ENCODE data around the gene CTCFL. TPM values are rescaled to one million over a fixed set of nuclear protein-coding genes. Genes with fewer than 3 reads are reported as not detected.
"Not testable (repeated sequence)": the region's sequence is repeated elsewhere in the genome, so short reads cannot be mapped to it uniquely, and the experiment has no call there.

Gene CTCFL
- total RNA-seq, 2 donors from 2014 or later = not detected

DNA sequence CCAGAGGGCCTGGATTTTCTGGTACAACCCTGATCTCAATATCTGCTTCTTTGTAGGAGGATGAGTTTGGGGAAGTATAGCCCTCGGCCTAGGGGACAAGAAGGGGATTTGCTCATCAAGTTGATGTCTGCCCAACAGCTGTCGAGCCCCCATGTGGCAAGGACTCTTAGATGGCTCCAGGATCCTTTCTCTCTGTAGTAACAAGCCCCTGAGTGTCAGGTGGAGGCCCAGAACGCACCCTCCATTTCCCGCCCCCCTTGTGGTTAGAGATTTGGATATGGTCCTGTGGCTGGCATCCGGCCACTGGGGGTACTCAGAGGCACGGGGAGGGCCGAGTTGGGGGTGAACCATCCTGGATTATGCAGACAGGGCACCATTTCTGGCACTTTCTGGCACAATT lies 50.1 kb downstream of the CTCFL start:
- intact Hi-C loops (cut with DNase I) = no loop called here
- DNase-seq = no peak
- TF ChIP-seq, protein P1, sequence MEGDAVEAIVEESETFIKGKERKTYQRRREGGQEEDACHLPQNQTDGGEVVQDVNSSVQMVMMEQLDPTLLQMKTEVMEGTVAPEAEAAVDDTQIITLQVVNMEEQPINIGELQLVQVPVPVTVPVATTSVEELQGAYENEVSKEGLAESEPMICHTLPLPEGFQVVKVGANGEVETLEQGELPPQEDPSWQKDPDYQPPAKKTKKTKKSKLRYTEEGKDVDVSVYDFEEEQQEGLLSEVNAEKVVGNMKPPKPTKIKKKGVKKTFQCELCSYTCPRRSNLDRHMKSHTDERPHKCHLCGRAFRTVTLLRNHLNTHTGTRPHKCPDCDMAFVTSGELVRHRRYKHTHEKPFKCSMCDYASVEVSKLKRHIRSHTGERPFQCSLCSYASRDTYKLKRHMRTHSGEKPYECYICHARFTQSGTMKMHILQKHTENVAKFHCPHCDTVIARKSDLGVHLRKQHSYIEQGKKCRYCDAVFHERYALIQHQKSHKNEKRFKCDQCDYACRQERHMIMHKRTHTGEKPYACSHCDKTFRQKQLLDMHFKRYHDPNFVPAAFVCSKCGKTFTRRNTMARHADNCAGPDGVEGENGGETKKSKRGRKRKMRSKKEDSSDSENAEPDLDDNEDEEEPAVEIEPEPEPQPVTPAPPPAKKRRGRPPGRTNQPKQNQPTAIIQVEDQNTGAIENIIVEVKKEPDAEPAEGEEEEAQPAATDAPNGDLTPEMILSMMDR (IDR thresholded peaks at IDR 0.05) = no peak
- no peak for TF ChIP-seq POLR2A (IDR thresholded peaks at IDR 0.05)
- 61 to 68% methylated on average over 5 to 7 of the region's 7 CpGs for WGBS, 2 donors
- H3K36me3 ChIP-seq (replicated peaks in 1 of 2; ENCODE audit: insufficient read depth in 1 of 2, low read depth in 2 of 2) = no peaks in the 10 kb centered on the region
- no peak overlapping the region for H3K27ac ChIP-seq
- no peak overlapping the region for H3K4me3 ChIP-seq
- H3K4me1 ChIP-seq = no peaks in the 10 kb centered on the region
- ATAC-seq = no peak
- H3K9me3 ChIP-seq = no peaks in the 10 kb centered on the region
- no peaks in the 10 kb centered on the region for H3K27me3 ChIP-seq

DNA sequence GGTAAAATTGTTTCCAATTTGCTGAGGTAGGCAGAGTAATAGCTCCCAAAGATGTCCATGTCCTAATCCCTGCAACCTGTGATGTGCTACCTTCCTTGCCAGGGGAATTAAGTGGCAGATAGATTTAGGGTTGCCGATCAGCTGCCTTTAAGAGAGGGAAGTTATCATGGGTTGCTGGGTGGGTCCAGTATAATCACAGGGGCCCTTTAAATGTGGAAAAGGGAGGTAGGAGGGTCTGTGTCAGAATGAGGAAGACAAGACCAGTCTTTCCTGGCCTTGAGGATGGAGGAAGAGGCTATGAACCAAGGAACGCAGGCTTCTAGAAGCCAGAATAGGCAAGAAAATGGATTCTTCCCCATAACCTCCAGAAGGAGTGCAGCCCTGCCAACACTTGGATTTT lies 50.7 kb downstream of the CTCFL start:
- H3K9me3 ChIP-seq = no peaks in the 10 kb centered on the region
- no peak for ATAC-seq
- no peaks in the 10 kb centered on the region for H3K36me3 ChIP-seq (replicated peaks in 1 of 2; ENCODE audit: insufficient read depth in 1 of 2, low read depth in 2 of 2)
- intact Hi-C loops (cut with DNase I) = no loop called here
- TF ChIP-seq POLR2A (IDR thresholded peaks at IDR 0.05) = no peak
- TF ChIP-seq, protein P1 (IDR thresholded peaks at IDR 0.05) = no peak
- H3K27ac ChIP-seq = no peak overlapping the region
- DNase-seq = no peak
- H3K4me3 ChIP-seq = no peak overlapping the region
- no peaks in the 10 kb centered on the region for H3K4me1 ChIP-seq
- H3K27me3 ChIP-seq = no peaks in the 10 kb centered on the region
- WGBS, 2 donors = 48 to 81% methylated on average over 2 of the region's 2 CpGs

DNA sequence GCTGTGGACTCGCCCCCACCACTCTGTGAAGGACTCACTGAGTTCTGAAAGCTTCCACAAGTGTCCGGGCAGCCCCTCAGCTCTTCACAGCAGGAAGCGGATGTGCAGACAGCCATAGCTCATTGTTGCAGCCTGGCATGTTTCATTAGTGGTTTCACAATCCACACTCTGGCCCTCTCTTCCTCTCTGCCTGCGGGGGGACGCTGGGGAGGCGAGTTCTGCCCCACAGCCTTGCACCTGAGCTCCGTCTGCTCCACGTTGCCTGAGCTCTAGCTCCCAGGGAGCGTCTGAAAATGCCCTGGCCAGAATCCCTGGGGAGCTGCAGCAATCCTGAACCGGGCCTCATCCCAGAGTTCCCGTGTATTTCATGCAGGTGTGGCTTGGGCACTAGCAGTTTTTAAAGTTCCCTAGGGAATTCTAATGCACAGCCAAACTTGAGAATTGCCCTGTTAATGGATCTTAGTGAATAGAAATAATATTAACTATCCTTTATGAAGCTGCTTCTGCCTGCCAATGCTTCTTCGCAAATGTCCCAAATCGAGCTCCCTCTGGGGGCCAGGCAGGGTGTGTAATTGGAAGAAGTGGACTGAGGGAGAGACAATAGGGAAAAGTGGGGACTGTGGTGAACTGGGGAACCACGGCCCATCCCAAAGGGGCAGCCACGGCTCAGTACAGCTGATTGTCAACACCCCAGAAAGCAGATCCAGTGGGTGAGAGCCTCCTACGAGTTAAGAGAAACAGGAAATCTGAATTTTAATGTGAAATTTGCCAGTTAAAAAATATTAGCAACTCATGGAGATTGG lies 51.5 kb downstream of the CTCFL start:
- DNase-seq = peak in 1 of 4 donors; percentile 50

DNA sequence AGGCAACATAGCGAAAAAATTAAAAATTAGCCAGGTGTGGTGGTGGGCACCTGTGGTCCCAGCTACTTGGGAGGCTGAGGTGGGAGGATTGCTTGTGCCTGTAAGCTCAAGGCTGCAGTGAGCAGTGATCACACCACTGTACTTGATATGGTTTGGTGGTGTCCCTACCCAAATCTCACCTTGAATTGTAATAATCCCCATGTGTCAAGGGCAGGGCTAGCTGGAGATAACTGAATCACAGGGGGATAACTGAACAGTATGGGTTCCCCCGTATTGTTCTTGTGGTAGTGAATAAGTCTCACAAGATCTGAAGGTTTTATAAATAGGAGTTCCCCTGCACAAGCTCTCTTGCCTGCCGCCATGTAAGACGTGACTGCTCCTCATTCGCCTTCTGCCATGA lies 52.5 kb downstream of the CTCFL start:
- H3K4me3 ChIP-seq; DNase-seq; H3K36me3 ChIP-seq (replicated peaks in 1 of 2; ENCODE audit: insufficient read depth in 1 of 2, low read depth in 2 of 2); H3K27me3 ChIP-seq; H3K4me1 ChIP-seq; ATAC-seq; intact Hi-C loops (cut with DNase I); H3K27ac ChIP-seq; H3K9me3 ChIP-seq: not testable (repeated sequence)
- 83 to 92% methylated on average over 5 of the region's 5 CpGs for WGBS, 2 donors

More for the DNA sequence above, 51.5 kb downstream of the CTCFL start:
- no peaks in the 10 kb centered on the region for H3K36me3 ChIP-seq (replicated peaks in 1 of 2; ENCODE audit: insufficient read depth in 1 of 2, low read depth in 2 of 2)
- H3K27me3 ChIP-seq = no peaks in the 10 kb centered on the region
- H3K4me1 ChIP-seq = no peaks in the 10 kb centered on the region
- intact Hi-C loops (cut with DNase I) = no loop called here
- no peak overlapping the region for H3K4me3 ChIP-seq
- 28 to 35% methylated on average over 16 of the region's 16 CpGs for WGBS, 2 donors
- H3K27ac ChIP-seq = no peak overlapping the region
- TF ChIP-seq POLR2A (IDR thresholded peaks at IDR 0.05) = no peak
- TF ChIP-seq, protein P1 (IDR thresholded peaks at IDR 0.05) = peak in 2 of 7 experiments; percentile 7 to 17
- peak; percentile 33 for ATAC-seq
- H3K9me3 ChIP-seq = no peaks in the 10 kb centered on the region

DNA sequence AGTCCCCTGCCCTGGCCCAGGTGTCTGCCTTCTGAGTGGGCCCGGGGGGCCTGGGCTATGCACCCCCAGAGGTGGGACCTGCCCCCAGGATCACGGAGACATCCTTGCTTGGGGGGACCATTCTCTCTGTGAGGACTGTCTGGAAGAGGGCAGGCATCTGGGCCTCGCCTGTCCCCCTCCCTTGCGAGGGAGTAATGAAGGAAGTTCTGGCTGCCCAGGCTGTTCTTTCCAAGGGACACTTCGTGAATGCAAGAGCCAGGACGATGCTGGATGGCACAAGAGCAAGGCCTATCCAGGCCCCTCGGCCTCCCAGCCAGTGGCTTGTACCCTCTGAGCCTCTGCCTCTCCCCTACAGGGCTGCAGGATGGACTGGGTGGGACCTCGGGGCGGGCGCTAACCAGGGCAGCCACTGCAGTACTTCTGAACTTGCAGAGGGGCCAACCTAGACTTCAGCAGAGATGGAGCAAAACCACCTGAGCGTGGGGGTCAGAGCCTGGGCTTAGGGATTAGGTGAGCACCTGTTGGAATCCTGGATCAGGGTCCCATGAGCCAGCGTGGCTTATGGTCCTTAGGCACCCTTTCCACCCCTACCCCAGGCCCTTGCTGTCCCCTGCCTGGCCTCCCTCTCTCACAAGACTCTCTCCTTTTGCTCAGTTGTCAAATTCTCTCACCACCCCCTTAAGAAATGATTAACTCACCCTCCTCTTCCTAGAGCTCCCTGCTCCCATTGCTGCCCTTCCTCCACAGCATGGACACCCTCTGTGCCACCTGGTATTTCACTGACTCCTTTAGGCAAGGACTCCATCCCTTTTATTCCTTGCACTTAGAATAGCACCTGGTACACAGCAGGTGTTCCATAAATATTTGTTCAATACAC lies 53.2 kb downstream of the CTCFL start:
- intact Hi-C loops (cut with DNase I) = no loop called here
- Histone ChIP-seq H3K36me3 (replicated peaks in 1 of 2; ENCODE audit: insufficient read depth in 1 of 2, low read depth in 2 of 2) (no peaks in the 10 kb centered on the region), H3K4me1 (no peaks in the 10 kb centered on the region), H3K9me3 (no peaks in the 10 kb centered on the region), H3K27me3 (no peaks in the 10 kb centered on the region), H3K4me3 (no peak overlapping the region), H3K27ac (no peak overlapping the region)
- no peak for ATAC-seq
- TF ChIP-seq POLR2A (IDR thresholded peaks at IDR 0.05) = no peak
- TF ChIP-seq, protein P1 (IDR thresholded peaks at IDR 0.05) = no peak
- no peak for DNase-seq
- WGBS, 2 donors = 53 to 69% methylated on average over 3 to 11 of the region's 12 CpGs
